ENCODE measurements around the gene DLGAP3. TPM values are rescaled to one million over a fixed set of nuclear protein-coding genes. Genes with fewer than 3 reads are reported as not detected.

DLGAP3 gene
- total and polyA plus RNA-seq, 2 of the 13 experiments (the other 11 are each of a cell fraction or from before 2014, with no cell fraction given): 0.03 to 0.04 TPM

- ChIA-PET POLR2A (no interaction called here), CTCF (ENCODE audit: low intra/inter-chr PET ratio, low total read pairs) (no interaction called here)
- Histone ChIP-seq H4K20me1 (ENCODE audit: insufficient read depth, low read length) (no peaks in the 10 kb centered on the region), H3K9ac (ENCODE audit: insufficient read depth, low read depth, low read length) (no peak overlapping the region), H3K27me3 (ENCODE audit: control insufficient read depth in 1 of 2, insufficient read depth in 2 of 2, low read length in 2 of 2) (peaks cover 0 to 3% of the 10 kb centered on the region in 2 experiments; a peak in 2 of 5 replicates), H3K79me2 (ENCODE audit: insufficient read depth, low read length) (no peaks in the 10 kb centered on the region), H3K27ac (ENCODE audit: extremely low read length, insufficient read depth, low read length) (no peak overlapping the region), H3K36me3 (replicated peaks in 1 of 2; ENCODE audit: control insufficient read depth in 1 of 2, insufficient read depth in 2 of 2, low read length in 2 of 2) (no peaks in the 10 kb centered on the region), H3K4me2 (ENCODE audit: low read depth, low read length) (no peak overlapping the region), H3K4me3 (replicated peaks in 1 of 3; ENCODE audit: insufficient read depth in 1 of 3, low read depth in 2 of 3, low read length in 3 of 3) (no peak overlapping the region), H3K4me1 (ENCODE audit: insufficient read depth, low read length) (peaks cover 13% of the 10 kb centered on the region), H3K9me3 (ENCODE audit: low read length) (no peaks in the 10 kb centered on the region), H2AFZ (ENCODE audit: low read length) (no peak overlapping the region)
- no TSS peak for BruUV-seq (replicated peaks)
- in situ Hi-C loops (cut with HindIII; ENCODE audit: extremely low pct_ligation_motif_present, low pct_unique_long_range_greater_than_20kb) (no loop called here), intact Hi-C loops (cut with micrococcal nuclease; ENCODE audit: unreplicated experiment) (no loop called here)
- no peak for DNase-seq (ENCODE audit: low spot score)
- no peak for TF ChIP-seq PHB2 (IDR thresholded peaks at IDR 0.05; ENCODE audit: partially characterized antibody)
- TF ChIP-seq, protein P1, sequence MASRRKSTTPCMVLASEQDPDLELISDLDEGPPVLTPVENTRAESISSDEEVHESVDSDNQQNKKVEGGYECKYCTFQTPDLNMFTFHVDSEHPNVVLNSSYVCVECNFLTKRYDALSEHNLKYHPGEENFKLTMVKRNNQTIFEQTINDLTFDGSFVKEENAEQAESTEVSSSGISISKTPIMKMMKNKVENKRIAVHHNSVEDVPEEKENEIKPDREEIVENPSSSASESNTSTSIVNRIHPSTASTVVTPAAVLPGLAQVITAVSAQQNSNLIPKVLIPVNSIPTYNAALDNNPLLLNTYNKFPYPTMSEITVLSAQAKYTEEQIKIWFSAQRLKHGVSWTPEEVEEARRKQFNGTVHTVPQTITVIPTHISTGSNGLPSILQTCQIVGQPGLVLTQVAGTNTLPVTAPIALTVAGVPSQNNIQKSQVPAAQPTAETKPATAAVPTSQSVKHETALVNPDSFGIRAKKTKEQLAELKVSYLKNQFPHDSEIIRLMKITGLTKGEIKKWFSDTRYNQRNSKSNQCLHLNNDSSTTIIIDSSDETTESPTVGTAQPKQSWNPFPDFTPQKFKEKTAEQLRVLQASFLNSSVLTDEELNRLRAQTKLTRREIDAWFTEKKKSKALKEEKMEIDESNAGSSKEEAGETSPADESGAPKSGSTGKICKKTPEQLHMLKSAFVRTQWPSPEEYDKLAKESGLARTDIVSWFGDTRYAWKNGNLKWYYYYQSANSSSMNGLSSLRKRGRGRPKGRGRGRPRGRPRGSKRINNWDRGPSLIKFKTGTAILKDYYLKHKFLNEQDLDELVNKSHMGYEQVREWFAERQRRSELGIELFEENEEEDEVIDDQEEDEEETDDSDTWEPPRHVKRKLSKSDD (CRISPR knock-in tag; IDR thresholded peaks at IDR 0.05; ENCODE audit: low read depth): no peak
- no peak for TF ChIP-seq CCDC6 (CRISPR knock-in tag; IDR thresholded peaks at IDR 0.05)
- no peak for TF ChIP-seq ZNF761 (CRISPR knock-in tag; conservative IDR thresholded peaks at IDR 0.05)
- TF ChIP-seq ZSCAN21 (CRISPR knock-in tag; IDR thresholded peaks at IDR 0.05; ENCODE audit: borderline replicate concordance): no peak
- TF ChIP-seq HDAC6 (IDR thresholded peaks at IDR 0.05; ENCODE audit: low read depth, low read length): no peak
- TF ChIP-seq TEAD2 (CRISPR knock-in tag; IDR thresholded peaks at IDR 0.05): no peak
- WGBS (ENCODE audit: low lambda C conversion rate): 19% methylated on average over 4 of the region's 4 CpGs
- no peak for FAIRE-seq
- ATAC-seq: no peak
Observed at GRCh38 chr1:34916104-34916503, 13.3 kb downstream of the DLGAP3 start.

Data from HepG2 (cell line).